ENCODE measurements around the gene AFAP1L1.
A peak's percentile ranks its signal among the peaks of the same experiment; 100 is the strongest.

Gene AFAP1L1

DNA sequence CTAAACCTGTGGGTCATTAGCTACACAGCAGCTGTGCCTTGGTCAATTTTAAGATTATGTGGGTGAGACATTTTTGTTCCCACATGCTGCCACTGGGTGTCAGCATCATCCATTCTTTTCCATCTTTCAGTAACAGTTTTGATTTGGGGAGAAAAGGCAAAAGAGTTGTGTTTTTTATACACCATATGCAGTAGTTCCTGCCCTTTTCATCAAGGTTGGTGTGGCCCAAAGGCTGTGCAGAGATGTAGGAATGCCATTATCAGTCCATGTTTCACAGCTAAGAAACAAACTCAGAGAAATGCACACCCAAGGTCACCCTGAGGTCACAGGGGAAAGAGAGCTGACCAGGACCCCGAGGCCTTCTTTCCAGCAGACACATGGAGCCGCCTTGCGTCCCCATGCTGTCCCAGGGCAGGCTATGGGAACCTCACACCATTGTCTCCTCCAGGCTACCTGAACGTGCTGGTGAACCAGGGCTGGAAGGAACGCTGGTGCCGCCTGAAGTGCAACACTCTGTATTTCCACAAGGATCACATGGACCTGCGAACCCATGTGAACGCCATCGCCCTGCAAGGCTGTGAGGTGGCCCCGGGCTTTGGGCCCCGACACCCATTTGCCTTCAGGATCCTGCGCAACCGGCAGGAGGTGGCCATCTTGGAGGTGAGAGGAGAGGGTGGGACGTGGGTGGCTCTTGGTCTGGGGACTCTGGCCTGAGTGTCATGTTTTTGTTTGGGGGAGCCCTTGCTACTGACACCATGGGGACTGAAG is 45.8 kb downstream of the AFAP1L1 start:
- DNase-seq: peak; percentile 10

GRCh38 chr5:149319174-149319573 is 47.5 kb downstream of the AFAP1L1 start:
- DNase-seq: no peak

- no peak for DNase-seq
Measured at GRCh38 chr5:149320791-149321330, 49.2 kb downstream of the AFAP1L1 start.

- DNase-seq: no peak
Measured at GRCh38 chr5:149322518-149322917, 50.9 kb downstream of the AFAP1L1 start.

GRCh38 chr5:149323210-149323609 is 51.6 kb downstream of the AFAP1L1 start:
- DNase-seq: no peak

DNA sequence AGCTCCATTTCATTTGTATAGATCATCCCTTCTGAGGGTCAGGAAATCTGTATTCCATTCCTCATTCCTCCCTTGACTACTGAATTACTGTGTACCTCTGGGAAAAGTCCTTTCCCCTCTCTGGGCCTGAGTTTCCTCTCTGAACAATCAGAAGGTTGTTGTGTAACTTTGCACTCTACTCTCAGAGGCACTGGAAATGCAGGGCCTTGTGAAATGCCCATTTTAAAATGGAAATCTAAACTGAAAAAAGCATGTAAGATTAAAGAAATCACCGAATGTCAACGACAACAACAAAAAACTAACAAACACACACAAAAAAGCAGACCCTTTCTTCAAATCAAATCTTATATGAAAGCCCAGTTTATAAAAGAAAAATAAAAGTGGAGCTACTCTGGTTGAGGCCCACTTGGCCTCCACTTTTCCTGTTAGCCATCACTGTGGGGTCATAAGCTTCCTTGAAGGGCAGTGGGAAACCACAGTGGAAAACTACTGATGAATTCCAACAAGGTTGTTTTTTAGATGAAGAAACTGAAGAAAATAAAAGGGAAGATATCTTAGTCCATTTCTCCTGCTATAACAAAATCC is 52.1 kb downstream of the AFAP1L1 start:
- no peak for DNase-seq

DNA sequence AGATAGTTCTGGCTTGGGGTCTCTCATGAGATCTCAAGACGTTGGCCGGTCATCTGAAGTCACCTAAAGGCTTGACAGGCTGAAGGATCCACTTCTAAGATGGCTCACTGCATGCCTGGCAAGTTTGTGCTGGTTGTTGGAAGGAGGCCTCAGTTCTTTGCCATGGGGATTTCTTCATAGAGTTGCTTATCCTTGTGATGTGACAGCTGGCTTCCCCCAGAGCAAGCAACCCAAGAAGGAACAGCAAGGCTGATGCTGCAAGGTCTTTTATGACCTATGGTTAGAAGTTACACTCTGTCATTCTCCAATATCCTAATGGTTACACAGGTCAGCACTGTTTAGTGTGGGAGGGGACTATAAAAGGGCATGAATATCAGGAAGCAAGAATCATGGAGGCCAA is 53.0 kb downstream of the AFAP1L1 start:
- no peak for DNase-seq

DNA sequence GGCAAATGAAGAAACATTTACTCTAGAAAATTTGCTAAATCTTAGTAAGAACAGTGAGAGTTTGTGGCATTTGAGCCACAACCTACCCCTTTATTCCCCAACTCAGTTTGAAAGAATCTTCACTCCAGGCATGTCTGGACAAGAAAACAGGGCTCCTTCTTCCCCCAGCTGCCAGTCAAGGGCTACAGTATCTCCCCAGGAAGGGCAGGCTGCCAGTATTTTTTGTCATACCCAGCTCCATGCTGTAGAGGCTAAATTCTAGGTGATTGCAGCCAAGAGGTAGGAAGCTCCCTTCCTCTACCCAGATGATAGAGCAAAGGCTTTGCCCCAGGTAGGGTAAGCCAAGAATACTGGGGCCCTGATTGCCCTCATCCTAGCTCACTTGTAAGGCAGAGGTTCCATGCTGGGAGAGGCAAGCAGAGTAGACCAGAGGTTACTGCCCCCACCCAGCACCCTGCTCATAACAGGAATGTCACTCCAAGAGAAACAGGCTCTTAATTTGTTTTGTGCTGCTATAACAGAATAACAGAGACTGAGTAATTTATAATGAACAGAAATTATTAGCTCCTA is 53.6 kb downstream of the AFAP1L1 start:
- DNase-seq: no peak

DNA sequence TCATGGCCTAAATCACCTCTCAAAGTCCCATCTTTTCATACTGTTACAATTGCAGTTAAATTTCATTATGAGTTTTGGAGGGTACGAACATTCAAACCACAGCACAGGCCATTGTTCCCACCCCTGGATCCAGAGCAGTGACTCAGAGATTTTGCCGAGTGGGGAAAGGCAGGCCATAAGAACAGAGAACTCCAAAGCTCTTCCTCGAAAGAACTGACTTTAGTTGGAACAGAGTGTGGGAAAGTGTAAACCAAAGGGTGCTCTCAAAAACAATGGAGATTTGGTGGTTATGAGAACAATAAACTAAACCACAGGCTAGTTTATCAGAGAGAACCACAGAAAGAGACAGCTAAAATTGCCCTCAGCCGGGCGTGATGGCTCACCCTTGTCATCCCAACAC is 54.2 kb downstream of the AFAP1L1 start:
- DNase-seq: no peak

DNA sequence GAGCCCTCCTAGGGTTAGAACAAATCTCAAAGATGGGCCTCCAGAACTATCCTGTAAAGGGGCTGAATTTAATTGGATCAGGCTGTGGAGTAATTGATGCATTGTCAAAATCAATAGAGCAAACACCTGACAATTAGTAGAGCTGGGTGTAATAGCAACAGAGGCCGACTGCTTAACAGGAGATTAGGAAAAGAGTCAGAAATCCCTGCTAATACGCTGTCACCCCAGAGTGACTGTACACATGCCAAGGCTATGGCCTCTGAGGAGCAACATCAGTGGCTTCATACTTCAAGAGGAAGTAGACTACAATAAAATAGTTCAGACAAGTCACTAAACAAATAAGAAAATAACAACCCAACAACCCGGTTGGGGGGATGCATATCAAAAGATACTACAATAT is 55.0 kb downstream of the AFAP1L1 start:
- no peak for DNase-seq

- no peak for DNase-seq
Measured at GRCh38 chr5:149328177-149328576, 56.5 kb downstream of the AFAP1L1 start.

DNA sequence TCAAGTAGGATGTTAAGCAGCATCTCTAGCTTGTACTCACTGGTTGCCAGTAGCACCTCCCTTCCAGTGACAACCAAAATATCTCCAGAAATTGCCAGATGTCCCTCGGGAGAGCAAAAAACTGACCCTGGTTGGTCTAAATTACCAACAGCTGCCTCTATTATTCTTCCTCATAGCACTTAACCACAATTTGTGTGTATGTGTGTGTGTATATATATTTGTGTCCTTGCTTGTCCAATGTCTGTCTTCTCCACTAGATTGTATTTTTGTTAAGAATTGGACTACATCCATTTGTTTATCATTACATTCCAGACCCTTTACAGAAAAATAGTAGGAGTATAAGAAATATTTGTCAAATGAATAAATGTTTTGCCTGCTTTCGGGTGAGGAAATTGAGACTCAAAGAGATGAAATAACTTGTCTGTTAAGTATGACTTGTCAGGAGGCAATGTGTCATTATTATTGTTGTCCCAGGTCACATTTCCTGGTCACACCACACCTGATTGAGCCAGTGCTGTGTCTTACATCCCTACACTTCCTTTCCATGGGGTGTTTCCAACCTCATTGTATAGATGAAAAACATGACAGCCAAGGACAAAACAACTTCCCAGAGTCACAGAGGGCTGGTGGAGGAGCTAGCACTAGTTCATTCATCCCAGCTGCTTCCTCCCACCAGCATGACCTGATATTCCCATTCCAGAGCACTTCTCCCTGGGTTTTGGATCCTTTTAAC is 62.2 kb downstream of the AFAP1L1 start:
- no peak for DNase-seq

- DNase-seq: no peak
Measured at GRCh38 chr5:149337736-149338135, 66.1 kb downstream of the AFAP1L1 start.

- DNase-seq: no peak
Measured at GRCh38 chr5:149338364-149338763, 66.7 kb downstream of the AFAP1L1 start.

GRCh38 chr5:149340920-149341319 is 69.3 kb downstream of the AFAP1L1 start:
- DNase-seq: no peak

DNA sequence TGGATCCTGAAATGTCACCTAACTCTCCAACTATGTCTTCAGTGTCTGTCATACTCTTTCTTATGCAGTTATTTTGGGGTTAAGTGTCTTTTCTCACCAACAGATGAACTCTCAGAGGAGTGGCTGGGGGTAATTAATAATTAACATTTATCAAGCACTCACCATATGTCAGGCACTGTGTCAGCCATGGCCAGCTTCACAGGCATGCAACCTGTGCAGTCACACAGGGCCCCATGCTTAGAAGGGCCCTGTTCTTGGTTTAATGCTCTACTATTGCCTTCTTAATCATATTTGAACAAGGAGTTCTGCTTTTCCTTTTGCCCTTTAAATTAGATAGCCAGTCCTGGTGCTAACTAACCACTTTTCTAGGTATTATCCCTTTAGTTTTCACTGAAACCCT is 70.2 kb downstream of the AFAP1L1 start:
- no peak for DNase-seq

DNA sequence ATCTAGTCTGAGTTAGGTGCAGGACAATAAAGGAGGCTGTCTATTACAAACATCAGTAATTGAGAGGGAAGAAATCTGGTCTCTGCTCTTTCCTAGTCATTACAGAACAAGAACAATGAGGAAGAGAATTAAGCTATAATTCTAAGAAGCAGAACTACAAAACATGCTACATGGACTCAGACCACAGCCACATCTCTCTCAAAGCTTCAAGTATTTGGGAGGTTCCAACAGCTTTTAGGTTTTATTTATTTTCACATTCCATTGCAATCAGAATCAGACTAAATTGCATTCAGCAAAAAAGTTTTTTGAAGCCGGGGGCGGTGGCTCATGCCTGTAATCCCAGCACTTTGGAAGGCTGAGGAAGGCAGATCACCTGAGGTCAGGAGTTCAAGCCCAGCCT is 72.5 kb downstream of the AFAP1L1 start:
- no peak for DNase-seq

DNA sequence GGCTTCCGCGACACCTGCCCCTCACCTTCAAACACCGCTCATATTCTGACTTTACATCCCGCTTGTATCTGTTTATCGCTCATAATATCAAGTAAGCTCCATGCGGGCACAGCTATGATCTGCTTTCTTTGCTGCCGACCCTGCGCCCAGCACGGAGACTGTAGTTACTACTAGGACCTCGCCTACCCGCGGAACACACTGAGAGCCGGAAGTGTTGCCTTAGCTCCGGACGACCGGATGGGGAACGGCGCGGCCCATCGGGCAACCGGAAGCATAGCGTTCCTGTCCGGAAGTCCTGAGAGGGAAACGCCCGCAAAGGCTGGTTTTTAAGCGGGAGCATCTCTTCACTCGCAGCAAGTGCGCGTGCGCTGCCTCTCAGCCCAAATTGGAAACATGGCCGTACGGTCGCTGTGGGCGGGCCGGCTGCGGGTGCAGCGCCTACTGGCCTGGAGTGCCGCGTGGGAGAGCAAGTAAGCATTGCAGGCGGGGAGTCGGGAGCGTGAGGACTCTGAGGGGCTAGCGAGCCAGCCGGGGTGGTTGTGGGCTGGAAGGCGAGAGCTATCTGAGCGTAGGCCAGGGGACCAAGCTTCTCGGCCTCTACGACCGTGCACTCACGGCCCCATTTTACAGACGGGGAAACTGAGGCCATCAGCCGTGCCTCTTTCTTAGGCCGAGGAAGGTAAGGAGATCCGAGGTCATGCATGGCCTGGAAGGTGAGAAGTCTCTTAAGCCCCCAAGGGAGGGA is 73.7 kb downstream of the AFAP1L1 start, which contains the start of gene GRPEL2:
Gene GRPEL2, plus strand, starts transcription at position 353 of the 745 bp plus-strand sequence. Its CDS starts 41 bp downstream, at position 394.
- peak; percentile 92 for DNase-seq

DNA sequence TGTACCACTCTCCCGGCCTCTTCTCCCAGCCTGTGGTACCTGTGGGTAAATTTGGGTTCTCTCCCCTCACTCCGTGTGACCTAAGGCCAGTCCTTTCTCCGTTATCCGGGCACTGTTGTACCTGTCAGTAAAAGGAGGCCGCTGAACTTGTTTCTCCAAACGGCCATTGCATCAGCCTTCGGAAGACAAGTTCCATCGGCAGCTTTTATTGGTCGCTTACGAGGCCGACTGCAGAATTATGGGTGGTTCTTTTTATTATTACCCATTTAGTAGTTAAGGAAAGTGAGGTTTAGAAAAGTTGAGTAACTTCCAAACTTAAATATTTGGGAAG is 74.2 kb downstream of the AFAP1L1 start:
- no peak for DNase-seq

DNA sequence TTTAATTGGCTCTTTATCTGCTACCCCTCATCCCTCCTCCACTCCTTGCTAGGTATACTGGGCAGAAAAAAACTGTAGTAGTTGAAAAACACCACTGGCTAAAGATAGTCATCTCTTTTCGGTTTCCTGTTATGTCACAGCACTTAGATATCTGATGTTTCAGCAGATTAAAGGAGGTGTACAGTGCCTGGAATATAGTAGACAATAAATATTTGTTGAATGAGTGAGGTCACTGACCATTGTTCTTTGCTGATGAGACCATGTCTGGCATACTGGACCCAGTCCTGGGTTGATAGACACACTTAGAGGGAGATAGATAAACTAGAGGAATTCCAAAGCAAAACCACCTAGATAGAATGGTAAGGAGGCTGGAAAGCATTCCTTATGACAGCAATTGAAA is 76.9 kb downstream of the AFAP1L1 start:
- no peak for DNase-seq

- no peak for DNase-seq
Measured at GRCh38 chr5:149349382-149349781, 77.7 kb downstream of the AFAP1L1 start.

DNA sequence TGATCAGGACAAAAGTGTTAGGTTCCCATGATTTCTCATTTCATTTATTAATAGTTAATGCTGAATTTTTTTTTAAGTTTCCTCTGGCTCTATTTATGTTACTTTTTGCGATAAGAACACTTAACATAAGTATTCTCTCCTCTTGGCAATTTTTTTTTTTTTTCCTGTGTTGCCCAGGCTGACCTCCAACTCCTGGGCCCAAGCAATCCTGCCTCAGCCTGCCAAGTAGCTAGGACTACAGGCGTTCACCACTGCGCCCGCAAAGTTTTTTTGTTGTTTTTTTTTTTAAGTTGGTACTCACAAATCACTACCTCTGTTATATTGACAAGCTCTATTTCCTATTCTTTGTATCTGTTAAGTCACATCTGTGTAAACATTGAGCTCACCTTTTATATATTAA is 80.5 kb downstream of the AFAP1L1 start:
- no peak for DNase-seq

GRCh38 chr5:149353911-149354310 is 82.3 kb downstream of the AFAP1L1 start:
- DNase-seq: no peak

Data from stimulated activated CD4-positive, alpha-beta T cell treated with anti-CD3 and anti-CD28 coated beads, Interleukin-12 subunit alpha, Interleukin-12 subunit beta, amount 100 ng/mL, for 4 hours (primary cell).